H9 (cell line): ENCODE data around the gene LAMP1. TPM values are rescaled to one million over a fixed set of nuclear protein-coding genes. Genes with fewer than 3 reads are reported as not detected.

Experiments used
- DNase-seq: peaks from one replicate; pipeline ENCODE4 v3.0.0-alpha.2; 2017
- H2AFZ ChIP-seq: one replicate; pipeline ENCODE4 v1.6.1; 2013; ENCODE audit warnings: mild to moderate bottlenecking, low read length, control low read depth, moderate library complexity
- H2AK5ac ChIP-seq: 2 replicates; pipeline ENCODE4 v1.6.1; 2013; ENCODE audit warnings: low read length, control low read depth, mixed read lengths; ENCODE audit not compliant: insufficient read length
- H2BK120ac ChIP-seq: one replicate; pipeline ENCODE4 v1.6.1; 2013; ENCODE audit warnings: low read depth, mild to moderate bottlenecking, low read length, control low read depth, inconsistent platforms; ENCODE audit not compliant: poor library complexity, severe bottlenecking
- H2BK12ac ChIP-seq: 2 replicates; pipeline ENCODE4 v1.6.1; 2013; ENCODE audit warnings: low read length, control low read depth, mixed read lengths, low read depth; ENCODE audit not compliant: insufficient read length
- H2BK15ac ChIP-seq: 2 replicates; pipeline ENCODE4 v1.6.1; 2013; ENCODE audit warnings: low read depth, low read length, control low read depth
- H2BK20ac ChIP-seq: one replicate; pipeline ENCODE4 v1.6.1; 2013; ENCODE audit warnings: low read depth, mild to moderate bottlenecking, low read length, control low read depth, inconsistent platforms; ENCODE audit not compliant: poor library complexity, severe bottlenecking
- H2BK5ac ChIP-seq: 2 replicates; pipeline ENCODE4 v1.6.1; 2013; ENCODE audit warnings: low read length, control low read depth, mixed read lengths; ENCODE audit not compliant: insufficient read length
- H3K14ac ChIP-seq: 2 replicates; pipeline ENCODE4 v1.6.1; 2013; ENCODE audit warnings: low read length, control low read depth; ENCODE audit not compliant: insufficient read depth
- H3K18ac ChIP-seq: 2 replicates; pipeline ENCODE4 v1.6.1; 2013; ENCODE audit warnings: low read depth, mild to moderate bottlenecking, mixed read lengths, low read length, control low read depth; ENCODE audit not compliant: insufficient read length
- H3K23ac ChIP-seq: 2 replicates; pipeline ENCODE4 v1.6.1; 2013; ENCODE audit warnings: low read length, control low read depth, mixed read lengths, low read depth; ENCODE audit not compliant: insufficient read length
- H3K23me2 ChIP-seq: 2 replicates; pipeline ENCODE4 v1.6.1; 2013; ENCODE audit warnings: low read depth, mild to moderate bottlenecking, mixed read lengths, low read length, control low read depth; ENCODE audit not compliant: insufficient read length, poor library complexity, severe bottlenecking
- H3K27ac ChIP-seq: 2 replicates; pipeline ENCODE4 v1.5.1; 2013; ENCODE audit warnings: low read length, control low read depth, mixed read lengths, low read depth; ENCODE audit not compliant: insufficient read length
- H3K27me3 ChIP-seq: 2 replicates; pipeline ENCODE4 v1.6.1; 2013; ENCODE audit warnings: low read length, control low read depth, inconsistent platforms; ENCODE audit not compliant: insufficient read depth
- H3K4ac ChIP-seq: 2 replicates; pipeline ENCODE4 v1.6.1; 2013; ENCODE audit warnings: low read depth, mild to moderate bottlenecking, control low read depth, inconsistent platforms, low read length, moderate library complexity
- H3K4me1 ChIP-seq: 2 replicates; pipeline ENCODE4 v1.6.1; 2013; ENCODE audit warnings: low read length, control low read depth, inconsistent platforms; ENCODE audit not compliant: insufficient read depth
- H3K4me2 ChIP-seq: 2 replicates; pipeline ENCODE4 v1.6.1; 2013; ENCODE audit warnings: low read length, control low read depth, mixed read lengths; ENCODE audit not compliant: insufficient read length, insufficient read depth
- H3K56ac ChIP-seq: 2 replicates; pipeline ENCODE4 v1.6.1; 2013; ENCODE audit warnings: low read depth, mild to moderate bottlenecking, mixed read lengths, low read length, control low read depth; ENCODE audit not compliant: insufficient read length
- H3K79me1 ChIP-seq: 2 replicates; pipeline ENCODE4 v1.6.1; 2013; ENCODE audit warnings: low read depth, mild to moderate bottlenecking, moderate library complexity, low read length, control low read depth, inconsistent platforms; ENCODE audit not compliant: insufficient read depth, poor library complexity, severe bottlenecking
- H3K79me2 ChIP-seq: 2 replicates; pipeline ENCODE4 v1.6.1; 2013; ENCODE audit warnings: low read length, control low read depth, inconsistent platforms; ENCODE audit not compliant: insufficient read depth
- H3K9ac ChIP-seq: 2 replicates; pipeline ENCODE4 v1.6.1; 2013; ENCODE audit warnings: low read length, control low read depth, mixed read lengths; ENCODE audit not compliant: insufficient read length; ENCODE audit errors: extremely low read depth
- H3K9me3 ChIP-seq: one replicate; pipeline ENCODE4 v1.6.1; 2013; ENCODE audit warnings: low read depth, low read length, inconsistent platforms; ENCODE audit not compliant: control insufficient read depth
- H3T11ph ChIP-seq: one replicate; pipeline ENCODE4 v1.6.1; 2013; ENCODE audit warnings: mild to moderate bottlenecking, low read length, control low read depth, inconsistent platforms
- H4K20me1 ChIP-seq: one replicate; pipeline ENCODE4 v1.6.1; 2013; ENCODE audit not compliant: control insufficient read depth, insufficient read length, insufficient read depth
- H4K5ac ChIP-seq: 2 replicates; pipeline ENCODE4 v1.6.1; 2013; ENCODE audit warnings: low read depth, mild to moderate bottlenecking, mixed read lengths, low read length, control low read depth; ENCODE audit not compliant: insufficient read length
- H4K8ac ChIP-seq: replicated peaks from 2 replicates; pipeline ENCODE4 v1.6.1; 2013; ENCODE audit warnings: low read length, control low read depth, mixed read lengths, low read depth; ENCODE audit not compliant: insufficient read length
- H4K91ac ChIP-seq: 2 replicates; pipeline ENCODE4 v1.6.1; 2013; ENCODE audit warnings: low read depth, mild to moderate bottlenecking, moderate library complexity, mixed read lengths, low read length, control low read depth; ENCODE audit not compliant: insufficient read length
- H3K27ac Mint-ChIP-seq, 3 experiments: 2 replicates in 2 of 3; 3 replicates in 1 of 3; pipeline ENCODE4 v1.8.0; 2020 to 2021; ENCODE audit warnings: mixed read lengths in 3 of 3, mild to moderate bottlenecking in 1 of 3, moderate library complexity in 1 of 3
- H3K27me3 Mint-ChIP-seq: 2 replicates; pipeline ENCODE4 v1.8.0; 2021; ENCODE audit warnings: low read depth, mild to moderate bottlenecking, moderate library complexity, mixed read lengths
- H3K36me3 Mint-ChIP-seq, 3 experiments: 2 replicates in 2 of 3; 3 replicates in 1 of 3; pipeline ENCODE4 v1.8.0; 2020 to 2021; ENCODE audit warnings: low read depth in 3 of 3, mixed read lengths in 3 of 3; ENCODE audit not compliant: insufficient read depth in 1 of 3
- H3K4me1 Mint-ChIP-seq, 2 experiments: 2 replicates each; pipeline ENCODE4 v1.8.0; 2020; ENCODE audit warnings: mixed read lengths in 2 of 2
- H3K4me3 Mint-ChIP-seq, 2 experiments: 2 replicates in 1 of 2; 3 replicates in 1 of 2; pipeline ENCODE4 v1.8.0; 2020 to 2021; ENCODE audit warnings: mild to moderate bottlenecking in 2 of 2, mixed read lengths in 2 of 2, moderate library complexity in 1 of 2
- H3K9me3 Mint-ChIP-seq, 2 experiments: 2 replicates in 1 of 2; 3 replicates in 1 of 2; pipeline ENCODE4 v1.8.0; 2020; ENCODE audit warnings: mild to moderate bottlenecking in 2 of 2, mixed read lengths in 2 of 2, moderate library complexity in 1 of 2
- WGBS: extraction: QIAGEN DNeasy Blood & Tissue Kit; methylation state at CpG from one replicate; pipeline ENCODE4 v1.1.7; 2013; ENCODE audit warnings: missing lambda C conversion rate, low lambda C conversion rate, mixed read lengths; ENCODE audit not compliant: insufficient read length; ENCODE audit errors: extremely low coverage; 5-methylcytosine and 5-hydroxymethylcytosine counted together
- total RNA-seq: library from RNA; stranded (reverse); gene quantifications from 2 replicates; pipeline ENCODE4 v1.2.1, GENCODE V29; 2021
- TF ChIP-seq, protein P1 (sequence below): fragments of 200-600 bp; sonication (generic); conservative IDR thresholded peaks from 3 replicates; pipeline ENCODE4 v1.8.0; 2021; ENCODE audit warnings: antibody characterized with exemption, mild to moderate bottlenecking

LAMP1 gene
- total RNA-seq, 1 experiment from 2014 or later, result 131 TPM

GRCh38 chr13:113297370-113298042 lies 467 bp downstream of the LAMP1 start:
- H3K27ac Mint-ChIP-seq, result peak overlapping the region; percentile 85 to 93 (median 91)
- Histone ChIP-seq H2BK5ac (no peak overlapping the region), H3T11ph (no peak overlapping the region), H4K20me1 (no peaks in the 10 kb centered on the region), H3K18ac (peak overlapping the region; percentile 11), H3K4me2 (peak overlapping the region; percentile 82), H2AK5ac (no peak overlapping the region), H3K56ac (no peak overlapping the region), H3K79me1 (peaks cover 3% of the 10 kb centered on the region), H4K8ac (no peak overlapping the region), H2AFZ (no peak overlapping the region), H3K14ac (peak overlapping the region; percentile 44), H3K9ac (peak overlapping the region; percentile 95), H4K91ac (no peak overlapping the region), H3K27me3 (no peaks in the 10 kb centered on the region), H3K4ac (no peak overlapping the region), H3K9me3 (no peaks in the 10 kb centered on the region), H3K27ac (no peak overlapping the region), H4K5ac (no peak overlapping the region), H3K79me2 (peaks cover 24% of the 10 kb centered on the region; the same call in 1 of the 2 replicates), H3K23me2 (peaks cover 12% of the 10 kb centered on the region), H2BK120ac (no peak overlapping the region), H2BK15ac (no peak overlapping the region), H3K23ac (no peak overlapping the region), H2BK20ac (no peak overlapping the region), H2BK12ac (no peak overlapping the region), H3K4me1 (0 out of 2 replicates have a peak, but pooled peaks cover 3% of the 10 kb centered on the region)
- WGBS, result no CpG with 5 or more reads among the region's 58 CpGs
- TF ChIP-seq, protein P1, sequence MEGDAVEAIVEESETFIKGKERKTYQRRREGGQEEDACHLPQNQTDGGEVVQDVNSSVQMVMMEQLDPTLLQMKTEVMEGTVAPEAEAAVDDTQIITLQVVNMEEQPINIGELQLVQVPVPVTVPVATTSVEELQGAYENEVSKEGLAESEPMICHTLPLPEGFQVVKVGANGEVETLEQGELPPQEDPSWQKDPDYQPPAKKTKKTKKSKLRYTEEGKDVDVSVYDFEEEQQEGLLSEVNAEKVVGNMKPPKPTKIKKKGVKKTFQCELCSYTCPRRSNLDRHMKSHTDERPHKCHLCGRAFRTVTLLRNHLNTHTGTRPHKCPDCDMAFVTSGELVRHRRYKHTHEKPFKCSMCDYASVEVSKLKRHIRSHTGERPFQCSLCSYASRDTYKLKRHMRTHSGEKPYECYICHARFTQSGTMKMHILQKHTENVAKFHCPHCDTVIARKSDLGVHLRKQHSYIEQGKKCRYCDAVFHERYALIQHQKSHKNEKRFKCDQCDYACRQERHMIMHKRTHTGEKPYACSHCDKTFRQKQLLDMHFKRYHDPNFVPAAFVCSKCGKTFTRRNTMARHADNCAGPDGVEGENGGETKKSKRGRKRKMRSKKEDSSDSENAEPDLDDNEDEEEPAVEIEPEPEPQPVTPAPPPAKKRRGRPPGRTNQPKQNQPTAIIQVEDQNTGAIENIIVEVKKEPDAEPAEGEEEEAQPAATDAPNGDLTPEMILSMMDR, result no peak
- peaks cover 12% of the 10 kb centered on the region for H3K27me3 Mint-ChIP-seq
- H3K9me3 Mint-ChIP-seq, result peaks cover 0 to 5% of the 10 kb centered on the region in 2 experiments; a peak in 2 of 5 replicates
- DNase-seq, result peak; percentile 45
- H3K4me3 Mint-ChIP-seq, result peak overlapping the region; percentile 91 to 93
- H3K36me3 Mint-ChIP-seq, result peaks cover 0 to 1% (median 0%) of the 10 kb centered on the region in 3 experiments; a peak in 2 of 7 replicates
- peaks cover 16 to 19% of the 10 kb centered on the region in 2 experiments for H3K4me1 Mint-ChIP-seq
